Upper lobe of right lung (tissue), 1 donor: ENCODE data around the gene CABP1. TPM values are rescaled to one million over a fixed set of nuclear protein-coding genes. Genes with fewer than 3 reads are reported as not detected.
A peak's percentile ranks its signal among the peaks of the same experiment; 100 is the strongest.
"Not testable (repeated sequence)": the region's sequence is repeated elsewhere in the genome, so short reads cannot be mapped to it uniquely, and the experiment has no call there.

Source experiments
- ATAC-seq: fragments of 200-7000 bp; cut with Tn5 transposase; one replicate; pipeline ENCODE4 v1.9.1; 2020; ENCODE audit warnings: mild to moderate bottlenecking, moderate library complexity
- DNase-seq: peaks from one replicate; pipeline ENCODE4 v3.0.0-alpha.2; 2020
- H3K27ac ChIP-seq: fragments of 200-600 bp; one replicate; pipeline ENCODE4 v1.8.0; 2022
- H3K27me3 ChIP-seq: fragments of 200-600 bp; one replicate; pipeline ENCODE4 v1.8.0; 2022; ENCODE audit warnings: mild to moderate bottlenecking
- H3K36me3 ChIP-seq: fragments of 200-600 bp; one replicate; pipeline ENCODE4 v1.8.0; 2022
- H3K4me1 ChIP-seq: fragments of 200-600 bp; one replicate; pipeline ENCODE4 v1.8.0; 2022
- H3K4me3 ChIP-seq: fragments of 200-600 bp; one replicate; pipeline ENCODE4 v1.8.0; 2022; ENCODE audit warnings: mild to moderate bottlenecking
- H3K9me3 ChIP-seq: fragments of 200-600 bp; one replicate; pipeline ENCODE4 v1.8.0; 2022
- intact Hi-C: fragments of 100-400 bp; cut with DNase I; formaldehyde crosslinking; loops from one replicate; pipeline ENCODE4 v1.11.0; 2022
- total RNA-seq: library from RNA; stranded (reverse); fragmentation: NEBNext Ultra II Directional; extraction: Animal tissue kit (Norgen Biotek cat#: 25700); gene quantifications from one replicate; pipeline ENCODE4 v1.2.1, GENCODE V29; 2021
- TF ChIP-seq, protein P1 (sequence below): fragments of 200-600 bp; IDR thresholded peaks from one replicate; pipeline ENCODE4 v1.8.0; 2022; ENCODE audit warnings: antibody characterized with exemption
- donor health status: DM: no; HTN: yes; CAD: no; lungs with severe emphysema.

The CABP1 gene
- total RNA-seq, 1 donor from 2014 or later, result 0.23 TPM

DNA sequence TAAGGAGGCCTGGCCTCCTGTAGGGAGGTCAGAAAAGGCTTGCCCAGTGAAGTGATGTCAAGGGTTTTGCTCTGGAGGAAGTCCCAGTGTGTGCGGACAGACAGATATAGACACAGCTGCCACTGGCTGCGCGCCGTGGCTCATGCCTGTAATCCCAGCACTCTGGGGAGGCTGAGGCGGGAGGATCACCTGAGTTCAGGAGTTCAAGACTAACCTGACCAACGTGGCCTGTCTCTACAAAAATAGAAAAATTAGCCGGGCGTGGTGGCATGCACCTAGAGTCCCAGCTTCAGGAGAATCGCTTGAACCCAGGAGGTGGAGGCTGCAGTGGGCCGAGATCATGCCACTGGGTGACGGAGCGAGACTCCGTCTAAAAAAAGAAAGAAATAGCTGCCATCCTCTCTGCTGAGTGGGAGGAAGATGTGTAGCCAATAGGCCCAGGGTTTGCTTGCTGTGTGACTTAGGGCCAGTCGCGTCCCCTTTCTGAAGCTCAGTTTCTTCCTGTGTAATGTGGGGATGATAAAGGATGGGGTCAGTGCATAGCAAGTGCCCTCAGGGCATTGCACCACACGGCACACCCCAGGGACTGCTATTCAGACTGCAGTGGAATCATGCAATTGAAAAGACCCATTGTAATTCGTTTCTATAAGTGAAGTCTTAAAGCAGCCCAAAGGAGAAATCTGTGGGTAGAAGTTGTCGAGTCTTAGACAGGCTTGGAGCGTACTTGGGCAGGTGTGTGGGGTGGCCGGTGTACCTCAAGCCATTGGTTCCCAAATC is 27.9 kb downstream of the CABP1 start:
- Histone ChIP-seq H3K36me3 (no peaks in the 10 kb centered on the region), H3K27me3 (no peaks in the 10 kb centered on the region), H3K27ac (no peak overlapping the region), H3K4me3 (no peak overlapping the region), H3K4me1 (no peaks in the 10 kb centered on the region), H3K9me3 (no peaks in the 10 kb centered on the region)
- DNase-seq (no peak), ATAC-seq (no peak)
- TF ChIP-seq, protein P1, sequence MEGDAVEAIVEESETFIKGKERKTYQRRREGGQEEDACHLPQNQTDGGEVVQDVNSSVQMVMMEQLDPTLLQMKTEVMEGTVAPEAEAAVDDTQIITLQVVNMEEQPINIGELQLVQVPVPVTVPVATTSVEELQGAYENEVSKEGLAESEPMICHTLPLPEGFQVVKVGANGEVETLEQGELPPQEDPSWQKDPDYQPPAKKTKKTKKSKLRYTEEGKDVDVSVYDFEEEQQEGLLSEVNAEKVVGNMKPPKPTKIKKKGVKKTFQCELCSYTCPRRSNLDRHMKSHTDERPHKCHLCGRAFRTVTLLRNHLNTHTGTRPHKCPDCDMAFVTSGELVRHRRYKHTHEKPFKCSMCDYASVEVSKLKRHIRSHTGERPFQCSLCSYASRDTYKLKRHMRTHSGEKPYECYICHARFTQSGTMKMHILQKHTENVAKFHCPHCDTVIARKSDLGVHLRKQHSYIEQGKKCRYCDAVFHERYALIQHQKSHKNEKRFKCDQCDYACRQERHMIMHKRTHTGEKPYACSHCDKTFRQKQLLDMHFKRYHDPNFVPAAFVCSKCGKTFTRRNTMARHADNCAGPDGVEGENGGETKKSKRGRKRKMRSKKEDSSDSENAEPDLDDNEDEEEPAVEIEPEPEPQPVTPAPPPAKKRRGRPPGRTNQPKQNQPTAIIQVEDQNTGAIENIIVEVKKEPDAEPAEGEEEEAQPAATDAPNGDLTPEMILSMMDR, result no peak
- intact Hi-C loops, result no loop called here

DNA sequence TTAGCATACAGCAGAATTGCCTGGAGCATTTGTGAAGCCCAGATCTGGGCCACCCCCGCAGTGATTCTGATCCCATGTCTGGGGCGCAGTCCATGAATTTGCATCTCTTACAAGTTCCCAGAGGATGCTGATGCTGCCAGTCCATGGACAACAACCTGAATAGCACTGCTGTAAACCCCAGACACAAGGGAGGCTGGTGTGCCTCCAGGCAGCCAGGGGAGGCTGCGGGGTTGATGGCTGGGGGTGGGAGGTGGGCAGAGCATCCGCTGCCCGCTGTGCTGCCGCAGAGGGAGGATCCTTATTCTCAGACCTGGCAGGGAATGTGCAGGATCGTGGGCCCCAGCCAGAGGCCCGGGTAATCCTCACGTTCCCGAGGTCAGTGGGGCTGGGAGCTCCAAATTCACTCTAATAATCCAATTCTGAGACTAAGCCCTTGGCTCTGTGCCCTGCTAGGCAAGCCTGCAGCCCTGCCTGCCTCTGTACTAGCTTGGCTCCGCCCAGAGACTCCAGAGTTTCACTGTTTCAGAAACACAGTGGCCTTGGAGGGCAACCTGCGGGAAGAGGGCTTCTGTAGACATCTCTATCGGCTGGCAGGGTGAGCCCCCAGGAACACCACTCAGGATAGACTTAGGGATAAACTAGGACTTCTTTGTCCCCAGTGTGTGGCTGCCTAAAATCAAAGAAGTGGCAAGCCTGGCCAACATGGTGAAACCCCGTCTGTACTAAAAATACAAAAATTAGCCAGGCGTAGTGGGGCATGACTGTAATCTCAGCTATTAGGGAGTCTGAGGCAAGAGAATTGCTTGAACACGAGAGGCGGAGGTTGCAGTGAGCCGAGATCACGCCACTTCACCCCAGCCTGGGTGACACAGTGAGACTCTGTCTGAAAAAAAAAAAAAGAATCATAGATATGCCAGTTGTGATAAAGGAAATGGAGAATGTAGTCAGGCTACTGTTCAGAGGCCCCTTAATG is 28.7 kb downstream of the CABP1 start:
- TF ChIP-seq, protein P1, result no peak
- H3K27ac ChIP-seq, result peak overlapping the region; percentile 24
- DNase-seq (no peak), ATAC-seq (peak; percentile 67)
- H3K9me3 ChIP-seq, result no peaks in the 10 kb centered on the region
- H3K4me1 ChIP-seq, result no peaks in the 10 kb centered on the region
- no peaks in the 10 kb centered on the region for H3K27me3 ChIP-seq
- H3K4me3 ChIP-seq, result no peak overlapping the region
- H3K36me3 ChIP-seq, result no peaks in the 10 kb centered on the region
- intact Hi-C loops, result no loop called here

DNA sequence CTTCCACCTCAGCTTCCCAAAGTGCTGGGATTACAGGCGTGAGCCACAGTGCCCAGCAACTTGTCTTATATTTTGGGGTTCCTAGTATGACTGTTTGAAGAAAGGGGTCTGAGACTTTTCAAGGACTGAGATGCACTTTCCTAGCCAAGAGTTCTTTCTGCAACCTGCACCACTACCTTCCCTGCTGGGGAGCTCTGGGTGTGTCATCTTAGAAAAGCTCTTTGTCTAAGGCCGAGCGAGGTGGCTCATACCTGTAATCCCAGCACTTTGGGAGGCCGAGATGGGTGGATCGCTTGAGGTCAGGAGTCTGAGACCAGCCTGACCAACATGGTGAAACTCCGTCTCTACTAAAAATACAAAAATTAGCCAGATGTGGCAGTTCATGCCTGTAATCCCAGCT is 29.8 kb downstream of the CABP1 start:
- H3K4me3 ChIP-seq, H3K4me1 ChIP-seq, intact Hi-C loops, H3K36me3 ChIP-seq, DNase-seq, H3K9me3 ChIP-seq, H3K27me3 ChIP-seq, ATAC-seq, H3K27ac ChIP-seq: not testable (repeated sequence)

DNA sequence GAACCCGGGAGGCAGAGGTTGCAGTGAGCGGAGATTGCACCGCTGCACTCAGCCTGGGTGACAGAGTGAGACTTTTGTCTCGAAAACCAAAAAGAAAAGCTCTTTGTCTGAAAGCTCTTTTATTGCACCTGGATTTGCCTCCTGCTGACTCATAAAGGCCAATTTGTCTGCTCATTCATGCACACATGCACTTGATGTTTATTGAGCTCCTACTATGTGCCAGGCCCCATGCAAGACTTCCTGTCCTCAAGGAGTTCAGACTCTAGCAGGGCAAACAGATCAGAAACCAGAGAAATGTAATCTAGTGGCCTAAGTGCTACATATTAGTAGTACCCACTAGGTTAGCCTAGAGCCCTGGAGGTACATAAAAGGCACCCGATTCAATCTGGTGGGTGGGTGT is 30.2 kb downstream of the CABP1 start:
- ATAC-seq, result no peak
- no peaks in the 10 kb centered on the region for H3K27me3 ChIP-seq
- no peak overlapping the region for H3K4me3 ChIP-seq
- intact Hi-C loops, result no loop called here
- H3K9me3 ChIP-seq, result no peaks in the 10 kb centered on the region
- DNase-seq, result no peak
- no peak overlapping the region for H3K27ac ChIP-seq
- H3K4me1 ChIP-seq, result no peaks in the 10 kb centered on the region
- TF ChIP-seq, protein P1, result no peak
- H3K36me3 ChIP-seq, result no peaks in the 10 kb centered on the region

DNA sequence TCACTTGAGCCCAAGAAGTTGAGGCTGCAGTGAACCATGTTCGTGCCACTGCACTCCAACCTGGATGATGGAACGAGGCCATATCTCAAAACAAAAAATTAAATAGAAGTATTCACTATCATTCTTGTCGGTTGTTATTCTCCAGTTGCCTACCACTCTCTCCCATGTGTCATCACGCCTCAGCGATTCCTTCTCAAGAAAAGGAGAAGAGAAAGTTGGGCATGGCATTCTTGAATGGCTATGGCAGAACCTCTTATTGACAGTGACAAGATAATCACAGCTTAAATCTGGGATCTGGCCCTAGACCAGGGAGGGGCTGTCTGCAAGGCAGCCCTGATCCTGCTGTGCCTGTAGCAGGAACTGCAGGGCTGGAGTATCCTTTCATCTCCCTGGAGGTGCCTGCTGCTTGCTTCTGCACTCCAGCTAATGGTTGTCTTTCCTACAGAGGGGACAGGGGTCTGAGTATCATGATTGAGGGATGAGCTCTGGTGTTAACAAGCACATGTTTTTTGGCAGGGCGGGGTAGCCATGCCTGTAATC is 33.7 kb downstream of the CABP1 start:
- DNase-seq (no peak), ATAC-seq (no peak)
- no peak overlapping the region for H3K27ac ChIP-seq
- intact Hi-C loops, result no loop called here
- peaks cover 4% of the 10 kb centered on the region for H3K4me1 ChIP-seq
- TF ChIP-seq, protein P1, result no peak
- no peaks in the 10 kb centered on the region for H3K27me3 ChIP-seq
- H3K36me3 ChIP-seq, result no peaks in the 10 kb centered on the region
- H3K9me3 ChIP-seq, result no peaks in the 10 kb centered on the region
- no peak overlapping the region for H3K4me3 ChIP-seq
